Skeletal muscle cell (primary cell): Measurements from ENCODE around the gene ACVR2A.

ENCODE experiments used
- DNase-seq: peaks from one replicate; pipeline ENCODE4 v3.0.0-alpha.2; 2010; ENCODE audit warnings: low read depth
- H3K4me3 ChIP-seq: 2 replicates; pipeline ENCODE4 v1.5.1; 2011; ENCODE audit warnings: low read depth, mild to moderate bottlenecking, control low read depth, low read length, moderate library complexity

ACVR2A gene

GRCh38 chr2:147913701-147914480, 69.1 kb downstream of the ACVR2A start:
- H3K4me3 ChIP-seq: no peak overlapping the region
- no peak for DNase-seq

- DNase-seq: no peak
- no peak overlapping the region for H3K4me3 ChIP-seq
Measured at GRCh38 chr2:147916067-147916466, 71.2 kb downstream of the ACVR2A start.

GRCh38 chr2:147916723-147917122, 71.9 kb downstream of the ACVR2A start:
- DNase-seq: no peak
- H3K4me3 ChIP-seq: no peak overlapping the region

GRCh38 chr2:147917161-147917560, 72.3 kb downstream of the ACVR2A start:
- no peak for DNase-seq
- no peak overlapping the region for H3K4me3 ChIP-seq

- no peak overlapping the region for H3K4me3 ChIP-seq
- DNase-seq: no peak
Measured at GRCh38 chr2:147923846-147924245, 79.0 kb downstream of the ACVR2A start.

GRCh38 chr2:147924647-147925046, 79.8 kb downstream of the ACVR2A start:
- no peak for DNase-seq
- no peak overlapping the region for H3K4me3 ChIP-seq

- H3K4me3 ChIP-seq: no peak overlapping the region
- peak; percentile 3 for DNase-seq
Measured at GRCh38 chr2:147925886-147926285, 81.1 kb downstream of the ACVR2A start.

GRCh38 chr2:147927053-147927588, 82.3 kb downstream of the ACVR2A start:
- H3K4me3 ChIP-seq: no peak overlapping the region
- no peak for DNase-seq

GRCh38 chr2:147933931-147934330, 89.1 kb downstream of the ACVR2A start:
- DNase-seq: no peak
- no peak overlapping the region for H3K4me3 ChIP-seq

GRCh38 chr2:147934881-147935620, 90.2 kb downstream of the ACVR2A start:
- H3K4me3 ChIP-seq: no peak overlapping the region
- no peak for DNase-seq

GRCh38 chr2:147937744-147938349, 93.0 kb downstream of the ACVR2A start:
- no peak overlapping the region for H3K4me3 ChIP-seq
- DNase-seq: no peak

GRCh38 chr2:147939313-147939712, 94.5 kb downstream of the ACVR2A start:
- H3K4me3 ChIP-seq: no peak overlapping the region
- no peak for DNase-seq

- no peak overlapping the region for H3K4me3 ChIP-seq
- no peak for DNase-seq
Measured at GRCh38 chr2:147945660-147946059, 100.8 kb downstream of the ACVR2A start.

GRCh38 chr2:147952118-147952517, 107.3 kb downstream of the ACVR2A start:
- no peak overlapping the region for H3K4me3 ChIP-seq
- no peak for DNase-seq

GRCh38 chr2:147968571-147968970, 123.7 kb downstream of the ACVR2A start:
- no peak overlapping the region for H3K4me3 ChIP-seq
- DNase-seq: no peak

GRCh38 chr2:147976102-147976501, 131.3 kb downstream of the ACVR2A start:
- no peak overlapping the region for H3K4me3 ChIP-seq
- no peak for DNase-seq

- no peak overlapping the region for H3K4me3 ChIP-seq
- DNase-seq: no peak
Measured at GRCh38 chr2:147977679-147978078, 132.8 kb downstream of the ACVR2A start.
